CD4-positive, alpha-beta T cell treated with Interleukin-4 for 4 hours (primary cell): ENCODE measurements around the gene SLC6A3.
"Not testable (repeated sequence)": the region's sequence is repeated elsewhere in the genome, so short reads cannot be mapped to it uniquely, and the experiment has no call there.

Source experiments
- DNase-seq: peaks from one replicate; pipeline ENCODE4 v3.0.0-alpha.2; 2020

Gene SLC6A3

GRCh38 chr5:1463326-1464095 lies 18.3 kb upstream of the SLC6A3 start:
- no peak for DNase-seq

- no peak for DNase-seq
Observed at GRCh38 chr5:1462358-1462757, 17.1 kb upstream of the SLC6A3 start.

GRCh38 chr5:1461396-1461795 lies 16.2 kb upstream of the SLC6A3 start:
- no peak for DNase-seq

- DNase-seq, result no peak
Observed at GRCh38 chr5:1460054-1460682, 14.9 kb upstream of the SLC6A3 start.

- not testable (repeated sequence) for DNase-seq
Observed at GRCh38 chr5:1459435-1459834, 14.2 kb upstream of the SLC6A3 start.

- DNase-seq, result not testable (repeated sequence)
Observed at GRCh38 chr5:1456110-1456881, 11.1 kb upstream of the SLC6A3 start.

- DNase-seq, result no peak
Observed at GRCh38 chr5:1453613-1454012, 8.4 kb upstream of the SLC6A3 start.

- no peak for DNase-seq
Observed at GRCh38 chr5:1449081-1449630, 3.9 kb upstream of the SLC6A3 start.

GRCh38 chr5:1448511-1449011 lies 3.3 kb upstream of the SLC6A3 start:
- peak; percentile 15 for DNase-seq

- DNase-seq, result no peak
Observed at GRCh38 chr5:1447671-1448361, 2.6 kb upstream of the SLC6A3 start.

GRCh38 chr5:1446602-1447343 lies 1.5 kb upstream of the SLC6A3 start:
- DNase-seq, result no peak

GRCh38 chr5:1445689-1446601 lies 705 bp upstream of the SLC6A3 start:
- no peak for DNase-seq

GRCh38 chr5:1444361-1445189 lies 665 bp downstream of the SLC6A3 start:
- DNase-seq, result no peak

GRCh38 chr5:1443991-1444360 lies 1.3 kb downstream of the SLC6A3 start:
- DNase-seq, result no peak

GRCh38 chr5:1443171-1443570 lies 2.1 kb downstream of the SLC6A3 start:
- DNase-seq, result no peak

- no peak for DNase-seq
Observed at GRCh38 chr5:1442222-1443145, 2.8 kb downstream of the SLC6A3 start.

GRCh38 chr5:1441166-1441865 lies 3.9 kb downstream of the SLC6A3 start:
- DNase-seq, result no peak

GRCh38 chr5:1440098-1440493 lies 5.1 kb downstream of the SLC6A3 start:
- DNase-seq, result no peak
